Measurements from ENCODE around the gene PPM1A.

DNA sequence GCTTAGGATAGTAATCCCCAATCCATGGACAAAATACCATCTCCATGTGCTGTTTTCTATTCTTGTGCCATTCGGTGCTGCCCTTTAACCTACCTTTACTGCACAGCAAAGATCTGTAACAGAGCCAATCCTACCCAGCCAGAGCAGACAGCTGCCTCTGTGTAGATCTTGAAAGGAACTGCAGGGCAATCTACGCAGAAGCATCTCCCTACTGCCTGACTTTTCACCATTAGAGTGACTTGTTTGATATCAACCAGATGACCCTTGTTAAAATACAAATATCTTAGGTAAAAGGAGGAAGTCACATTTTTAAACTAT, 33.9 kb upstream of the PPM1A start:
- TF ChIP-seq, protein P1, sequence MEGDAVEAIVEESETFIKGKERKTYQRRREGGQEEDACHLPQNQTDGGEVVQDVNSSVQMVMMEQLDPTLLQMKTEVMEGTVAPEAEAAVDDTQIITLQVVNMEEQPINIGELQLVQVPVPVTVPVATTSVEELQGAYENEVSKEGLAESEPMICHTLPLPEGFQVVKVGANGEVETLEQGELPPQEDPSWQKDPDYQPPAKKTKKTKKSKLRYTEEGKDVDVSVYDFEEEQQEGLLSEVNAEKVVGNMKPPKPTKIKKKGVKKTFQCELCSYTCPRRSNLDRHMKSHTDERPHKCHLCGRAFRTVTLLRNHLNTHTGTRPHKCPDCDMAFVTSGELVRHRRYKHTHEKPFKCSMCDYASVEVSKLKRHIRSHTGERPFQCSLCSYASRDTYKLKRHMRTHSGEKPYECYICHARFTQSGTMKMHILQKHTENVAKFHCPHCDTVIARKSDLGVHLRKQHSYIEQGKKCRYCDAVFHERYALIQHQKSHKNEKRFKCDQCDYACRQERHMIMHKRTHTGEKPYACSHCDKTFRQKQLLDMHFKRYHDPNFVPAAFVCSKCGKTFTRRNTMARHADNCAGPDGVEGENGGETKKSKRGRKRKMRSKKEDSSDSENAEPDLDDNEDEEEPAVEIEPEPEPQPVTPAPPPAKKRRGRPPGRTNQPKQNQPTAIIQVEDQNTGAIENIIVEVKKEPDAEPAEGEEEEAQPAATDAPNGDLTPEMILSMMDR (IDR thresholded peaks at IDR 0.05) = no peak
- no peak for TF ChIP-seq ZFX (IDR thresholded peaks at IDR 0.05; ENCODE audit: borderline replicate concordance)

Data from 22Rv1 (cell line).